NCI-H748 treated with DMSO at 0.1 percent for 48 hours (cell line): ENCODE data around the gene STEAP4.
"Not testable (repeated sequence)": the region's sequence is repeated elsewhere in the genome, so short reads cannot be mapped to it uniquely, and the experiment has no call there.

Source experiments
- DNase-seq: peaks from one replicate; lab custom pipeline; 2025; lab: John Stamatoyannopoulos, UW

The STEAP4 gene

DNA sequence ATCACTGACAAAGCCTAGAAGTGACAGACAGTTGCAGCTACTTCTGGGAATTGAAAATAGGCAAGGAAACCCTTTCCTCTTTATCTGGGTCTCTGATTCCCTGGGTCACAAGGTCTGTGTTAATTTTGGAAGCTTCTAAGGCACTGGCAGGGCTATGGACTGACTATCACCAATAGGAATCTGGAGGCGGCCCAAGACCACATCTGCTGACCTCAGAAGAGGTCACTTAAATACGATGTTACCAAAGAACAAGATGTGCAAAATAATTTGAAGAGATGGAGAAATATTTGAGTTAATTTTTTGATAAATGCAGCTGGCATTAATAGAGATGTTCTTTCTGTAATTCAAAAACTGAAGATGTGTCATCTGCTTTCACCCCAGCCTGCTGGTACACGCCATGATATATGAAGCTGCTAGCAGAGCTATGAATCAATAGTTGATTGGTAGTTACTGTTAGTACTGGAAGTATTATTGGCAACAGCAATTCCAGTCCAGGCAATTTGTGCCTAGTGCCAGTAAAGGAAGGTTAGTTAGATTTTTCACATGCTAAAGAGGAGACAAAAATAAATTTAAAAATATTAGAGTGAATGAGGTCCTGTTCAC is 5.5 kb upstream of the STEAP4 start:
- no peak for DNase-seq

GRCh38 chr7:88311675-88312036 is 5.0 kb upstream of the STEAP4 start:
- DNase-seq, result no peak

DNA sequence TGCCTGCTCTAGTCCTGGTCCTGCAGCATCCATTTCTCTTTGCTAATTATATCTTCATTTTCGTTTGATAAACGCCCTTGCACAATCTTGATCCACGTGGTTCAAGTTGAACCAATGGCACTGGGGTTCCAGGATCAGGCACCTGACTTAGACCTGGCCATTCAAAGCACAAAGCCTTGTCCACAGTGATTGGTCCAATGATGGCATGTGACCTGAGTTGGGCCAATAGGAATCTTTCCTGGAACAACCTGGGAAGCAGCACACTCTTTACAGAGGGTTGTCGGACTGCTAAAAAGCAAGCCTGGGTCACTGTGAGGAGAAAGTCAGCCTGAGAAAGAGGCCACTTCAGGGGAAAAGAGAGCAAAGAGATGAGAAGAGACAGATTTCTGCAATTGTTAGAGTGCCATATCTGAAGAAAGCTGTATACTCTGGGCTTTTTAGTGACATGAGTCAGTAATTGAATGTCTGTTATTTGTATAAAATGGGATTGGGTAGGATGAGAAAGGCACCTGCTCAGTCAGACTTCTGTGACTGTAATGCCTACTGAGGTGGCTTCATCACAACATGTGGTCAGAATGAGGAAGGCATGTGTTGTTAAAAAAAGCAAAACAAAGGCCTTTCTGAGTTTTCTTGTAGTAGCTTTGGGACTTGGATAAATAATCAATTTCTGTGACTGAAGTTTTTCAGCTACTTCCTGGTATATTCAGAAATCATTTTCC is 4.4 kb upstream of the STEAP4 start:
- no peak for DNase-seq

DNA sequence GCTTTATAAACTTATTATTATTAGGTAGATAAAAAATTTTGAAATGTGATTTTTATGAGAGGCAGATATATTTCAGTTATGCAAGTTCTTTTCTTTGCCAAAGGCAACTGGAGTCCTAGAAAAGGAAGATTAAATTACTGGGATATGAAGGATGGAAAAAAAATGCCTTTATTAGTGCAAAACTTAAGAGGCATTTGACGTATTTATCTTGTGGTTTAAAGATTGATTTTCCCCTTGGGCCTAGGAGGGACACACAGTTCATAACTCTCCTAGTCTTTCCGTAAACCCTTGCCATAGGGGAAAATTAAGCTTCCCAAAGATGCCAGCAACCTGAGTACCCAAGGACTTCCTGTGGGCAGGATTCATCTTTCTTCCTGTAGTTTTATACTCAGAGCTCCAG is 3.1 kb upstream of the STEAP4 start:
- DNase-seq, result no peak

GRCh38 chr7:88307823-88308222 is 1.1 kb upstream of the STEAP4 start:
- no peak for DNase-seq

DNA sequence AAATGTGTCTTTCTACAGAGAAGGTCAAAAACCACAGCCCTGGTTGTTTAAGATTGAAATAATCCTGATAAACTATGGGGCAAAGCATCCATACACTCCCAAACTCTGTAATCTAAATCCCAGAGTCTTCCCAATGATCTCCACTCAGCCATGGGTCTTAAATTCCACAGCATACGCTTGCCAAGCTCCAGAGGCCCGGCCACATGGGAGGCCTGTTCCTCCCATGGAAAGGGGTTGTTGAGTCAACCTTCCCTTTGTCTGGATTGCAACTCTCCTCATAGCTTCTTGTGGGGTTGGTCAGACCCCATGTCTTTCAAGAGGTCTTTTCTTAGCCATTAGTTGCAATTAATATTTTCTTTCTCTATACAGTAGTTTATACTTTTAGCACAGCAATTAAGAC is 718 bp upstream of the STEAP4 start:
- no peak for DNase-seq

- no peak for DNase-seq
Measured at GRCh38 chr7:88305044-88305443, 1.6 kb downstream of the STEAP4 start.

GRCh38 chr7:88302486-88302885 is 4.2 kb downstream of the STEAP4 start:
- DNase-seq, result no peak

GRCh38 chr7:88301924-88302323 is 4.8 kb downstream of the STEAP4 start:
- DNase-seq, result no peak

DNA sequence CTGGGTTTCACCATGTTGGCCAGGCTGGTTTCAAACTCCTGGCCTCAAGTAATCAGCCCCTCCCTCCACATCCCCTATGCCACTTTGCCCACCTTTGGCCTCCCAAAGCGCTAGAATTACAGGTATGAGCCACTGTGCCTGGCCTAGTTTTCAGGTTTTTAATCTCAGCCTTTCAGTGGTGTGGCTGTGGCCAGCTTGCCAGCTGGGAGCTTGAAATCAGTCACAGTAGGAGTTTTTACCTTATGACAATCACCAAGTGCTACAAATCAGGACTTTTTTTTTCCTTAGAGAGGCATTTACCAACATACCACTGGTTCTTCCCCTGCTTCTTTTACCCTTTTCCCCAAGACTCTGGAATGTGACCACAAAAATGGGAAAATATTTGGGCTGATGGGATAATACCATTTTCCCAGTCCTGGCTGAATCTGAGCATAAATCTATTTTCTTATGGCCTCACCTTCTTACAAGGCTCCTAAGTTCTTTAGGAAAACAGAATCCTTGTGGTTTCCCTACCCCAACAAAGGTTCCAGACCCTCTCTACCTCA is 6.2 kb downstream of the STEAP4 start:
- no peak for DNase-seq

- no peak for DNase-seq
Measured at GRCh38 chr7:88299126-88299525, 7.6 kb downstream of the STEAP4 start.

GRCh38 chr7:88293866-88294265 is 12.8 kb downstream of the STEAP4 start:
- no peak for DNase-seq

DNA sequence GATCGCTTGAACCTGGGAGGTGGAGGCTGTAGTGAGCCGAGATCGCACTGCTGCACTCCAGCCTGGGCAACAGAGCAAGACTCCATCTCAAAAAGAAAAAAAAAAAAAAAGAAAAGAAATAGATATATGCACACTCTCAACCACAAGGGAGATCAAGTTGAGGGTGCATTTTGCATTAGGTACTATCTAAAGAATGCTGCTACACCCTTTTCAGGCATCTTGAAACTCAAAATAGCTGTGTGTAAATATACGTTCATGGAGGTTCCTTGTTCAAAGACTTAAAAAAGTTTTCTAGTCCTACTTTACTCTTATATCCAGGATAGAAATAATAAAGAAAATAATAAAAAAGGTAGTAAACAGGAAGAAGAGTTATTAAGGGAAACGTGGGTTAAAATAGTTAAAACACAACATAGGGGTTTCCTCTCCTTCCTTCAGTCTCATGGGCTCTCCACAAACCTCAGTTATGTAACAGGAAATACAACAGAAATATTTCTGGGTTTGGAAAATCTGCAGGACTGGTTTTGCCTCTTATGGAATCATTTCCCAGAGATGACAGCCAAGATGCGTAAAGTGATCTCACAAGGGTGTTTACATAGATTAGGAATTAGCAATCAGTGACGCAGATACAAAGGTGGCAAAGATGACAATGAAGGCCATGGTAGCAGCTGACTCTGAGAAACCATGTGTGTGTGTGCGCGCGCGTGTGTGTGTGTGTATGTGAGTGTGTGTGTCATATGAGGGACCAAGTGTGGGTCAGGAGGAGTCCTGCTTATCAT is 15.1 kb downstream of the STEAP4 start:
- no peak for DNase-seq

GRCh38 chr7:88290491-88290890 is 16.2 kb downstream of the STEAP4 start:
- DNase-seq, result no peak

DNA sequence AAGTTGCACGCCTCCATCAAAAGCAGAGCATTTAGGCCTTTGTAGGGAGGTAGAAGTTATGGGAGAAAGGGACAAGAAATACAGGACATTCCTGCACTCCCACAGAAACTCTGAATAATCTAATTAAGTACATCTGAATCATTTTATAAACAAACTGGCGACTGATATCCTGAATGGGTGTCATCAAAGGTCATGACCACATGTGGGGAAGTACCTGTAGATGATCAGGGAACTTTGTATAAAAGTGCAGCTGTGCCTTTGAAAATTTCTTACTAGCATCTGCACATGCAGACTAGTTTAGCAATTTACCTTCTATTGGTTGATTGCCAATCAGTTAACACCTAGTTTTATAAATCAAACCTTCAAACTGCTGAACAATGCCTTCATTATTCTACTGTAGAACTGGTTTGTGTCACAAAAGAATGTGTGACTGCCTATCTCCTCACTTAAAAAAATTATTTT is 17.1 kb downstream of the STEAP4 start:
- DNase-seq, result no peak

GRCh38 chr7:88281749-88282148 is 24.9 kb downstream of the STEAP4 start:
- no peak for DNase-seq

- DNase-seq, result no peak
Measured at GRCh38 chr7:88280801-88281200, 25.9 kb downstream of the STEAP4 start.

- DNase-seq, result no peak
Measured at GRCh38 chr7:88279323-88279722, 27.4 kb downstream of the STEAP4 start.

DNA sequence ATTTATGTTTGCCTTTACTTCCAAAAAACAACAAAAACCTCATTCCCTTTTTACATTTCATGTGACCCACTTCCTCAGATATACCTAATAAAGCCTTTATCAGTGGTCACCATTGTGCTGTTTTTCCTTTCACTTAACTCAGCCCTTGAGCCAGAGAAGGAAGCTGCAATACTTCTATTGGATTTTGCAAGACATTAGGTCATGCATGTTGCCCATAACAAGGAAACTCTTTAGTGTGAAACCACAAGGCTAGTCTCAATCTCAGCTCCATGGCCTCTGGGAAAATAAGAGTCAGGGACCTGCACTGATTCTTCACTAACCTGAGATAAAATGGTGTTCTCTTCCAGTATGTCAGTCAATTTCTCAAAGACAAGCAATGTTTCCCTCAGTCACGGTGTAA is 27.8 kb downstream of the STEAP4 start:
- DNase-seq, result no peak

DNA sequence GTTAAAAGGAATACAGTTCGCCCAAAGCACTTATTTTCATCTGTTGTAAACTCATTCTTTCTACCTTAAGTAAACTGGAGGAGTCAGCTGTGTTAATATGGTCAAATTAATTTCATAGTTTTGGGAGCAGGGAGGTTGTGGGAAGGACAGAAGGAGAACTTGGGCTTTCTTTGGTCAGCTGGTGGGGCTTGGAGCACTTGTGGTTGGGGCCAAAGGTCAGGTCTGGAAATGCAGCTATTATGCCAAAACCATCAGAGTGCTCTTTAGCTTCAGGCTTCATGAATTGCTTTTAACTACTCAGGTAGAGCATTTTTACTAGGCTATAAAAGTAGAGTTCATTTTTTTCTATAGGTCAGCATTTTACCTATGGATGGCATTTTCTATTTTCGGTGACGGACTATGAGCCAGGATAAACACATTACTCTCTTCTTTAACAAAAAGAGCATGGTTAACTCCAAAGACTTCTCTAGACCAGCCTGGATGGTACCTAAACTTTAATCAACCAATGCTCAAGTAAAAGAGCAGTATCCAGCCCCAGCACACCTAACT is 30.0 kb downstream of the STEAP4 start:
- DNase-seq, result no peak

- DNase-seq, result not testable (repeated sequence)
Measured at GRCh38 chr7:88274856-88275255, 31.8 kb downstream of the STEAP4 start.

GRCh38 chr7:88269586-88269985 is 37.1 kb downstream of the STEAP4 start:
- DNase-seq, result no peak

- DNase-seq, result no peak
Measured at GRCh38 chr7:88268858-88269257, 37.8 kb downstream of the STEAP4 start.
